Measurements from ENCODE around the gene MRGPRD. TPM values are rescaled to one million over a fixed set of nuclear protein-coding genes. Genes with fewer than 3 reads are reported as not detected.

The MRGPRD gene
- total RNA-seq, 1 donor from 2014 or later, result not detected

- DNase-seq (ENCODE audit: low read depth), result no peak
Measured at GRCh38 chr11:68931911-68932310, 48.9 kb downstream of the MRGPRD start.

DNA sequence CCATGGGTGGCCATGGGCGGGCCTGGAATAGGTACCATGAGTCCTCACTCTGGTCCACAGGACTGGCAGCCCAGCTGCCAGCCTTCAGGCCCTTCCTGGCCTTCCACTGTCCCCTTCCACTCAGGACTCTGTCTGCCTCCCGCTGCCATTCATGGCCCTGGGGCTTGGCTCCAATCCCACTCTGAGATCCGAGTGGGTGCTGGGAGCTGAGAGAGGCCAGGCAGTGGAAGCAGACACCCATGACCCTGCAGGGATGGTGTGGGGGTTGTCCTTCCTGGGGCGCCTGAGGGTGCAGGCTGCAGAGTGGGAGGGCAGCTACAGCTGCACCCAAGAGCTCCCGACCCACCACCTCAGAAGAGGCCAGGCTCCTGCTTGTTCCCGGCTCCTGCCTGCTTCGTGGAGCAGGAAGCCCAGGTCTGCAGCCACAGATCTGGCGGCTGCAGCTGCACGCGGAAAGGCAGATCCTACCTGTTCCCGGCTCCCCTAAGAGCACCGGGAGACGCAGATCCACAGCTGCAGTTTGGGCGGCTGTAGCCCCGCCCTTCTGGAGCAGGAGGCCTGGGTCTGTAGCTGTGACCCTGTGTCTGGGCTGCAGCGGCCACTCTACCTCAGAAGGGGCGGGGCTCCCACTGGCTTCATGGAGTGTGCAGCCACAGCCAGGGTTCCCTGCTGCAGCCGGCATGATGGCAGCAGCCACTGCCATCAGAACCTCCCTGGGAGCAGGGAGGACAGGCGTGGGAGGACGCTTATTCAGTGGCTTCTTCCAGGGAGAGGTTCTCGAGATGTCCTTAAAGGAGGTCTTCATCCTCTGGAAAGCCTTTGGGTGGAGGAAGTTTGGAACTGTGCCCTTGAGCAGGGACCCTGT, 49.6 kb downstream of the MRGPRD start:
- DNase-seq (ENCODE audit: low read depth), result no peak

Other genes starting within 250 kb of the MRGPRD start
- 2.9 and 5.0 TPM in 2 replicates for gene TESMIN, start 229.5 kb downstream of the MRGPRD start, total RNA-seq
- gene CPT1A, start 139.1 kb downstream of the MRGPRD start, total RNA-seq, result 7.5 and 18.9 TPM in 2 replicates
- 37.2 and 97.8 TPM in 2 replicates for gene MRPL21, start 77.2 kb downstream of the MRGPRD start, total RNA-seq
- gene IGHMBP2, start 77.1 kb downstream of the MRGPRD start, total RNA-seq, result 5.4 and 12.8 TPM in 2 replicates
- gene MRGPRF, start 32.3 kb upstream of the MRGPRD start, total RNA-seq, result 0.10 TPM in 1 of 2 replicates, not detected in the other
- 9.9 and 15.6 TPM in 2 replicates for gene TPCN2, start 67.9 kb upstream of the MRGPRD start, total RNA-seq
- gene SMIM38, start 174.9 kb upstream of the MRGPRD start, total RNA-seq, result 0.05 TPM in 1 of 2 replicates, not detected in the other

Measured in renal cortical epithelial cell (primary cell).